VCaP (cell line): ENCODE measurements around the gene ERN1.

Experiments
- H3K27ac ChIP-seq: fragments of 450-650 bp; 2 replicates; pipeline ENCODE4 v1.5.1; 2017
- CTCF ChIP-seq: fragments of 450-650 bp; conservative IDR thresholded peaks from 2 replicates; pipeline ENCODE4 v1.5.1; 2017; ENCODE audit warnings: mild to moderate bottlenecking, moderate library complexity

ERN1 gene

GRCh38 chr17:64065161-64065560, 64.8 kb downstream of the ERN1 start:
- TF ChIP-seq CTCF: no peak
- no peak overlapping the region for H3K27ac ChIP-seq

- TF ChIP-seq CTCF: no peak
- no peak overlapping the region for H3K27ac ChIP-seq
These were observed 65.6 kb downstream of the ERN1 start for GRCh38 chr17:64064331-64064730.

GRCh38 chr17:64063766-64064224, 66.1 kb downstream of the ERN1 start:
- TF ChIP-seq CTCF: peak; percentile 73
- no peak overlapping the region for H3K27ac ChIP-seq

- no peak for TF ChIP-seq CTCF
These were observed 66.9 kb downstream of the ERN1 start for GRCh38 chr17:64063088-64063487.

GRCh38 chr17:64061178-64061898, 68.6 kb downstream of the ERN1 start:
- TF ChIP-seq CTCF: no peak
- no peak overlapping the region for H3K27ac ChIP-seq

More at GRCh38 chr17:64063088-64063487, 66.9 kb downstream of the ERN1 start:
- no peak overlapping the region for H3K27ac ChIP-seq

GRCh38 chr17:64060331-64060730, 69.6 kb downstream of the ERN1 start:
- H3K27ac ChIP-seq: no peak overlapping the region
- TF ChIP-seq CTCF: no peak

- no peak overlapping the region for H3K27ac ChIP-seq
- TF ChIP-seq CTCF: no peak
These were observed 70.2 kb downstream of the ERN1 start for GRCh38 chr17:64059756-64060155.
